HuH-7.5 (cell line): Measurements from ENCODE around the gene NPB.

ENCODE experiments used
- DNase-seq: peaks from one replicate; pipeline ENCODE4 v3.0.0; 2011; ENCODE audit warnings: low spot score

The NPB gene

GRCh38 chr17:81902023-81902652 lies at the start of gene NPB:
NPB (plus strand) TSS chr17:81902238; CDS start chr17:81902278, 40 bp downstream.
- DNase-seq: no peak

- no peak for DNase-seq
Measured at GRCh38 chr17:81854974-81855774, 46.9 kb upstream of the NPB start.

- no peak for DNase-seq
Measured at GRCh38 chr17:81858170-81858966, 43.7 kb upstream of the NPB start.

- no peak for DNase-seq
Measured at GRCh38 chr17:81858967-81859905, 42.8 kb upstream of the NPB start.

- no peak for DNase-seq
Measured at GRCh38 chr17:81859906-81860755, 41.9 kb upstream of the NPB start, which contains the start of gene P4HB. P4HB (minus strand) TSS chr17:81860535; CDS start chr17:81860471, 64 bp downstream.

- DNase-seq: peak; percentile 99
Measured at GRCh38 chr17:81860756-81861568, 41.1 kb upstream of the NPB start.

- no peak for DNase-seq
Measured at GRCh38 chr17:81863123-81863675, 38.8 kb upstream of the NPB start.

GRCh38 chr17:81863833-81864768 lies 37.9 kb upstream of the NPB start:
- no peak for DNase-seq

- no peak for DNase-seq
Measured at GRCh38 chr17:81865358-81865732, 36.7 kb upstream of the NPB start.

- DNase-seq: no peak
Measured at GRCh38 chr17:81865733-81866439, 36.2 kb upstream of the NPB start.

GRCh38 chr17:81866440-81867169 lies 35.4 kb upstream of the NPB start:
- no peak for DNase-seq

- DNase-seq: no peak
Measured at GRCh38 chr17:81867170-81867990, 34.7 kb upstream of the NPB start.

- no peak for DNase-seq
Measured at GRCh38 chr17:81867991-81868673, 33.9 kb upstream of the NPB start.

- no peak for DNase-seq
Measured at GRCh38 chr17:81868674-81869220, 33.3 kb upstream of the NPB start.
